SU-DHL-6 (cell line): ENCODE measurements around the gene LZTS2.

Source experiments
- H2AFZ ChIP-seq: fragments of 200-600 bp; sonication (generic); 2 replicates; pipeline ENCODE4 v1.6.1; 2014; ENCODE audit warnings: low read depth, mild to moderate bottlenecking, moderate library complexity, mixed read lengths, antibody characterized with exemption, low read length; ENCODE audit not compliant: severe bottlenecking
- H3F3A ChIP-seq: fragments of 200-600 bp; shearing (Covaris generic); 2 replicates; pipeline ENCODE4 v1.6.0; 2016; ENCODE audit warnings: antibody characterized with exemption, mild to moderate bottlenecking; ENCODE audit not compliant: insufficient read depth
- H3K27ac ChIP-seq: fragments of 200-600 bp; sonication (generic); 2 replicates; pipeline ENCODE4 v1.5.1; 2016; ENCODE audit warnings: low read depth, mild to moderate bottlenecking, low read length, moderate library complexity, mixed read lengths
- H3K27me3 ChIP-seq: fragments of 200-600 bp; sonication (generic), shearing (Covaris generic); 2 replicates; pipeline ENCODE4 v1.6.0; 2014; ENCODE audit warnings: mild to moderate bottlenecking, low read length
- H3K36me3 ChIP-seq: fragments of 200-600 bp; sonication (generic); 2 replicates; pipeline ENCODE4 v1.6.1; 2014; ENCODE audit warnings: mild to moderate bottlenecking, low read length, mixed read lengths
- H3K4me2 ChIP-seq: fragments of 300-600, 200-600 bp; shearing (Covaris generic), sonication (generic); 2 replicates; pipeline ENCODE4 v1.6.0; 2014; ENCODE audit warnings: low read length, low read depth, mild to moderate bottlenecking; ENCODE audit not compliant: poor library complexity, severe bottlenecking
- H3K4me3 ChIP-seq: fragments of 200-600 bp; sonication (generic); 2 replicates; pipeline ENCODE4 v1.5.1; 2014; ENCODE audit warnings: antibody characterized with exemption, low read length, mild to moderate bottlenecking, mixed read lengths; ENCODE audit not compliant: insufficient read depth, poor library complexity, severe bottlenecking
- H3K79me2 ChIP-seq: fragments of 200-600 bp; sonication (generic); 2 replicates; pipeline ENCODE4 v1.6.1; 2014; ENCODE audit warnings: mild to moderate bottlenecking, low read length, moderate library complexity; ENCODE audit not compliant: insufficient read depth
- H3K9ac ChIP-seq: fragments of 200-600 bp; sonication (generic); 2 replicates; pipeline ENCODE4 v1.7.0; 2014; ENCODE audit warnings: mild to moderate bottlenecking, low read length
- H3K9me2 ChIP-seq: fragments of 200-600 bp; sonication (generic); replicated peaks from 2 replicates; pipeline ENCODE4 v1.6.1; 2014; ENCODE audit warnings: low read length; ENCODE audit not compliant: insufficient read depth
- H3K9me3 ChIP-seq: fragments of 200-600 bp; sonication (generic); 2 replicates; pipeline ENCODE4 v1.6.1; 2014; ENCODE audit warnings: low read length, mixed read lengths; ENCODE audit not compliant: insufficient read depth
- H4K20me1 ChIP-seq: fragments of 200-600 bp; sonication (generic); 2 replicates; pipeline ENCODE4 v1.6.1; 2014; ENCODE audit warnings: low read depth, mild to moderate bottlenecking, antibody characterized with exemption, low read length, moderate library complexity, mixed read lengths
- CTCF ChIP-seq: fragments of 200-600 bp; sonication (generic); IDR thresholded peaks from one replicate; pipeline ENCODE4 v1.5.1; 2017; ENCODE audit warnings: antibody characterized with exemption, mild to moderate bottlenecking, low read length, moderate library complexity; ENCODE audit not compliant: insufficient read depth, poor library complexity, severe bottlenecking
- EZH2phosphoT487 ChIP-seq: fragments of 200-600 bp; sonication (generic), shearing (Covaris generic); conservative IDR thresholded peaks from 2 replicates; pipeline ENCODE4 v1.6.1; 2018; ENCODE audit warnings: mild to moderate bottlenecking, antibody characterized with exemption, low read length, moderate library complexity, mixed read lengths

Gene LZTS2

GRCh38 chr10:100979791-100980272 is 19.8 kb upstream of the LZTS2 start:
- Histone ChIP-seq H3F3A (no peaks in the 10 kb centered on the region), H3K27me3 (no peaks in the 10 kb centered on the region), H4K20me1 (no peaks in the 10 kb centered on the region), H3K9ac (no peak overlapping the region), H3K4me2 (no peak overlapping the region), H3K9me2 (no peaks in the 10 kb centered on the region), H3K4me3 (no peak overlapping the region), H3K36me3 (no peaks in the 10 kb centered on the region), H3K27ac (no peak overlapping the region), H3K9me3 (no peaks in the 10 kb centered on the region), H3K79me2 (no peaks in the 10 kb centered on the region), H2AFZ (no peak overlapping the region)
- TF ChIP-seq EZH2phosphoT487 (no peak), CTCF (no peak)

GRCh38 chr10:100980311-100980710 is 19.3 kb upstream of the LZTS2 start:
- Histone ChIP-seq H2AFZ (no peak overlapping the region), H3F3A (no peaks in the 10 kb centered on the region), H4K20me1 (no peaks in the 10 kb centered on the region), H3K27ac (no peak overlapping the region), H3K27me3 (no peaks in the 10 kb centered on the region), H3K36me3 (no peaks in the 10 kb centered on the region), H3K4me2 (no peak overlapping the region), H3K9me2 (no peaks in the 10 kb centered on the region), H3K9me3 (no peaks in the 10 kb centered on the region), H3K79me2 (no peaks in the 10 kb centered on the region), H3K4me3 (no peak overlapping the region), H3K9ac (no peak overlapping the region)
- TF ChIP-seq CTCF: no peak
- no peak for TF ChIP-seq EZH2phosphoT487

GRCh38 chr10:100980711-100981110 is 18.9 kb upstream of the LZTS2 start:
- Histone ChIP-seq H3K9me2 (no peaks in the 10 kb centered on the region), H3F3A (no peaks in the 10 kb centered on the region), H3K79me2 (0 out of 2 replicates have a peak, but pooled peaks cover 2% of the 10 kb centered on the region), H3K27ac (no peak overlapping the region), H4K20me1 (no peaks in the 10 kb centered on the region), H3K4me2 (no peak overlapping the region), H3K9me3 (no peaks in the 10 kb centered on the region), H3K36me3 (no peaks in the 10 kb centered on the region), H3K27me3 (no peaks in the 10 kb centered on the region), H2AFZ (no peak overlapping the region), H3K9ac (no peak overlapping the region), H3K4me3 (no peak overlapping the region)
- TF ChIP-seq CTCF: no peak
- TF ChIP-seq EZH2phosphoT487: no peak
